LNCAP (cell line): ENCODE measurements around the gene ABCC3.

ENCODE experiments used
- TF ChIP-seq, protein P1 (sequence below): fragments of 450-650 bp; IDR thresholded peaks from 2 replicates; pipeline ENCODE4 v1.5.1; 2017; ENCODE audit warnings: mild to moderate bottlenecking

ABCC3 gene

DNA sequence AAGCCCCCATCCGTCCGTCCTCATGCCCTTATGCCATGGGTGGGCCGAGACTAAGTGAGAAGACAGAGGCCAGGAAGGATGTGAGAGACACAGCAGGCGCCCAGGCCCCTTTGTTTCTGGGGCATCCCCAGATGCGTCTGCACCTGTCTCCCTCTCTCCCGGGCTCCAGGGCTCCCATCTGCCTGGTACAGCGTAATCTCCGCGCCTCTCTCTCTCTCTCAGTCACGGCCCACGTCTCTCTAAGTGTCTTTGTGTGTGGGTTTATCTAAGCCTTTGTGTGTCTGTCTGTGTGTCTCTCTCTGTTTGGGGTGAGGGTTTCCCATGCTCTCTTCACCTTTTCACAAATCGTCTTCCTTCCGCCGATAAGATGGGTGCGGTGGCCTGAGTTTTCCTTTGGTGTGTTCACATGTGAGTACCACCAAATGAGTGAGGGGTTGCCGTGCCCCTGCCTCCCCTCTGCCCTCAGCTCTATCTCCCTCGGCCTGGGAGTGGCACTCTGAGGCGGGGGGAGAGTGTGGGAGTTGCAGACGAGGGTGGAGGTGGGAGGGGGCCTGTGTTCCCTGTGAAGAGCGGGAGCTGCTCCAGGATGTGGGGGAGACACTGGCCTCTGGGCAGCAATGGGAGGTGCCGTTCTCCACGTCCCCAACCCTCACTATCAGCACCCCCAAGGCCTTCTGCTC is 25.8 kb upstream of the ABCC3 start:
- TF ChIP-seq, protein P1, sequence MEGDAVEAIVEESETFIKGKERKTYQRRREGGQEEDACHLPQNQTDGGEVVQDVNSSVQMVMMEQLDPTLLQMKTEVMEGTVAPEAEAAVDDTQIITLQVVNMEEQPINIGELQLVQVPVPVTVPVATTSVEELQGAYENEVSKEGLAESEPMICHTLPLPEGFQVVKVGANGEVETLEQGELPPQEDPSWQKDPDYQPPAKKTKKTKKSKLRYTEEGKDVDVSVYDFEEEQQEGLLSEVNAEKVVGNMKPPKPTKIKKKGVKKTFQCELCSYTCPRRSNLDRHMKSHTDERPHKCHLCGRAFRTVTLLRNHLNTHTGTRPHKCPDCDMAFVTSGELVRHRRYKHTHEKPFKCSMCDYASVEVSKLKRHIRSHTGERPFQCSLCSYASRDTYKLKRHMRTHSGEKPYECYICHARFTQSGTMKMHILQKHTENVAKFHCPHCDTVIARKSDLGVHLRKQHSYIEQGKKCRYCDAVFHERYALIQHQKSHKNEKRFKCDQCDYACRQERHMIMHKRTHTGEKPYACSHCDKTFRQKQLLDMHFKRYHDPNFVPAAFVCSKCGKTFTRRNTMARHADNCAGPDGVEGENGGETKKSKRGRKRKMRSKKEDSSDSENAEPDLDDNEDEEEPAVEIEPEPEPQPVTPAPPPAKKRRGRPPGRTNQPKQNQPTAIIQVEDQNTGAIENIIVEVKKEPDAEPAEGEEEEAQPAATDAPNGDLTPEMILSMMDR = no peak

DNA sequence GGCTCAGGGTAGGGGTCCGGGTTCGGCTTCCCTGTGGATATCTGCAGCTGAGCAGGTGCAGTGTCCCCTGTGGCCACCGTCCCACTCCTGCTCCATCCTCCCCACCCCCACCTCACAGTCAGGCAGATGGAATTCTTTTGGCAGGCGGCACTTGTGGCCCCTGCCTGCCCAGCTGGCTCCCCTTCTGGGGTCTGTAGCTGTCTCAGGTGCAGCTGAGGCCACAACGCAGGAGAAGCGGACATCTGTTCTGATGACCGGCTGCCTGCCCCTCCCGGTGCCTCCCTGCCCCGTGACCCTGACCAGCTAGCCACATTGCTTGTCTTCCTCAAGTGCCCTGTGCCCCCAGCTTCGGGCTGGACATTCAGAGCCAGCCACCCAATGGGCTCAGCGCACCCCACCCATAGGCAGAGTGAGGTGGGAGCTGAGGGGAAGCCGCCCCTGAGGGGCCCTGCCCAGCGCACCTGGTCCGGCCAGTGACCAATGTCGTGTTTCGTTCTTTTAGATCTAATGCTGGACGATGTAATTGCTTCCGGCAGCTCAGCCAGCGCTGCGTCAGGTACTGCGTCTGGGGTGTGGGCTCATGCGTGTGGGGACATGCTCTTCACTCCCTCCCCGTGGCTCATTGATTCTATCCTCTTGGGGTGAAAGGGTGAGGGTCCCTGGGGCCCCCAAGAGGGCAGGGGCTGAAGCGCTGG is 25.2 kb upstream of the ABCC3 start:
- TF ChIP-seq, protein P1 = no peak

DNA sequence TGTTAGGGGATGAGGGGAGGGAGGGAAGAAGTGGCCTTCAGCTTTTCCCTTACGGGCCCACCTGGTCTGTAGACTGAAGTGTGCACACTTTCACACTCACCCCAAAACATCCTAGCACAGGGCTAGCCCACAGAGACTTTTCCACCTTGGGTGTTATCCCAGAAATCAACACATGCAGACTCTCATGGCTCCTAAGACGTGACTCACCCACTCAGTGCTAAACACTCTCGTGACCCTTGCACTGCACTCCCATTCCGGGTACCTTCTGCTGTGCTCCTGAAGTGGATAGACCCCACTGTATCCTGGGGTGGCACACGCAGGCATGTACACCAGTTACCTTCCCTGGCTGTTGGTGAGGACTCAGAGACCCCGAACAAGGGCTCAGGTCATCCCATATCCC is 23.0 kb upstream of the ABCC3 start:
- TF ChIP-seq, protein P1 = no peak

DNA sequence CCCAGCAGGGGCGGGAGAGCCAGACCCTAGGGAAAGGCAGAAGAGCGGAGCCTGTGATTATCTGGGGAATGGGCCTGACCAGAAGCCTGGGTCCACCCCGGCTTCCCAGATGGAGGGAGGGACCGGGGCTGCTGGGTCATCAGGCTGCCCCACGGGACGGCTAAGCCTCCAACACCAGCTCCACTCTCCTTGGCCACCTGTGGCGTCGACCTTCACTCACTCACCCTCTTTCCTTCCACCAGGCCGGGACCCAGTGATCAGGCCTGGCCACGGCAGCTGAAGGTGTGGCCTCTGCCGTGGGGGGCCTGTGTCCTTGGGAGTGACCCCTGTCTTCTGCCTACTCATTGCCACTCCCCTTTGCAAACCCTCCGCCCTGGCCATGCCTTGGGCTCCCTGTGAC is 22.4 kb upstream of the ABCC3 start:
- TF ChIP-seq, protein P1 = no peak

DNA sequence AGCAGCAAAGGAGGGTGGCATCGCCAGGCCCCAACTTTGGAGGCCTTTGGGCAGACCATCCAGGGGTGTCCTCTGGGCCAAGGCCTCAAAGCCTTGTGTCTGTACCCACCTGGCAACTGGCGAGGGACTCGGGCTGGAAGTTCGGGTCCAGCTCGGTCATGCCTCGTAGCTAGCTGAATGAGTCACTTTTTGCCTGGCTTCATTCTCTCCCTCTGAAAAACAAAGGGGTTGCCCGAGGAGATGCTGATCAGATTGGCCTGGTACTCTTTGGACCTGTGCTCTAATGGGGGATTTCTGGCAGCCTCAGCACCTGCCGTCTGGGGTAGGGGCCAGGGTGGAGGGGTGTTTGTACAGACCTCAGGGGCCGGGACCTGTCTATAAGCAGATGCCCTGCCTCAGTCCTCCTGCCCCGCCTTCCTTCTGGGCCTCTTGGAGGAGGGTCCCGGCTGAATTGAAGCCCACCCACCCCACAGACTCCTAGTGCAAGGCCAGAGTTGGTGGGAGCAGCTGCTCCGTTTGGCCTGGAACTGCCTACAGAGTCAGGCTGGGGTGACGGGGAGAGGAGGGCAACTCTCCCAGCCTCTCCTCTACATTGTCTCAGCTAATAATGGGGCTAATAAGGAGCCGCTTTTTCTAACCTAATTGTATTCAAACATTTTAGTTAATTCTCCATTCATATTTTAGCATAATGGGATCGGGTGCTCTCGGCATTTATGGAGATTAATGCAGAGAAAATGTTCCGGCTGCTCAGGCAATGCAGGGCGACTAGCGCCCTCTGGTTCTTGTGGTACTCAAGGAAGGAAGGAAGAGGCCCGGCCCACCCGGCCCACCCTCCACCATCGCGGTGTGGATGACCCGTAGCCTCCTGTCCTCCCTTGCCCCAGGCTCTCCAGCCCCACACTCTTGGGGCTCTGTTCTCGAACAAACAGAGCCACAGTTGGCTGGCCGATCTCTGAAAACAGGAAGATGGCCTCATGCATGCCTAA is 21.4 kb upstream of the ABCC3 start:
- TF ChIP-seq, protein P1 = no peak

DNA sequence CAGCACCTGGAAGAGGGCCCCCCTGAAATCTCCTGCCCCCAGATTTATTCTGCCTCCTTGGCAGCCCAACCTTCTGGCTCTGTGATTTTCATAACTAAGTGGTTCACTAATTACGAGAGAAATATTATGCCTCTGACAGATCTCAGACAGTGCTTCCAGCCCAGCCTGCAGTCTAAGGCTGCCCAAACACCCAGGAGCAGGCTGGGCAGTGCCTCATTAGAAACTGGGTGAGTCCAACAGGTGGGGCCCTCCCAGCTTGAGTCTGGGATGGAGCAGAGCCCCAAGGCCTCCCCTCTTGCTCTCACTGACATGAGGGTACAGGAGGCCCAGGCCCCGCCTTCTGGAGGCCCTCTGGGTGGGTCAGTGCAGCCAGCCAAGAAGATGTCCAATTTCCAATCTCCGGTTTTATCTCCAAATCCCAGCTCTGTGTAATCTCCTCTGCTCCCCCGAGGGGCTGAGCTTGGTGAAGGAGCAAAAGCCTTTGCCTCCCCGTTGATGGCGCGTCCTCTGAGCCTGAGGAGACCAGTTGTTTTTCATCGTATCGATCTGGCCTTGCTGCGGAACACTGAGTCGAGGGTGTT is 20.1 kb upstream of the ABCC3 start:
- TF ChIP-seq, protein P1 = no peak

DNA sequence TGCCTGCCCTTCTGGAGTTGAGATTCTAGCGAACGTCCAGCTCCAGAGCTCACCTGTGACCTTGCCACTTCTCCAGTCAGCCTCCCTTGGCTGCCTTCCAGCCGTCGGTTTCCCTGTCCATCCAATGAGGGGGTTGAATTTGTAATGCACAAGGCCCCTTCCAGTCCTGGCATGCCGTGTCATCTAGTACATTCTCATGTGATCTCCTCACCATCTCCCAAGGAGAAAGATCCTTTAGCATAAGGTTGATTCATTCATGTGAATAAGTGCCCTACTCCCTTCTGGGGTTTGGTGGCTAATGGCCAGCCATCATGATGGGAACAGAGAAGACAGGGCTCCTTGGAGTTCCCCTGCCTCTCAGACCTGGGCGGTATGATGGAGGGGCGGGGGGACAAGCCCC is 18.9 kb upstream of the ABCC3 start:
- TF ChIP-seq, protein P1 = no peak
